Stimulated activated CD4-positive, alpha-beta T cell treated with anti-CD3 and anti-CD28 coated beads, Interleukin-1b, Interleukin-23, amount 100 ng/mL, for 1 hour (primary cell): Measurements from ENCODE around the gene DNAH17.

Experiments
- DNase-seq, 2 donors: peaks; one replicate each; pipeline ENCODE4 v3.0.0-alpha.2; 2020; ENCODE audit warnings: low read depth in 2 of 2

The DNAH17 gene

GRCh38 chr17:78575899-78576298 is 1.3 kb downstream of the DNAH17 start:
- no peak for DNase-seq

DNA sequence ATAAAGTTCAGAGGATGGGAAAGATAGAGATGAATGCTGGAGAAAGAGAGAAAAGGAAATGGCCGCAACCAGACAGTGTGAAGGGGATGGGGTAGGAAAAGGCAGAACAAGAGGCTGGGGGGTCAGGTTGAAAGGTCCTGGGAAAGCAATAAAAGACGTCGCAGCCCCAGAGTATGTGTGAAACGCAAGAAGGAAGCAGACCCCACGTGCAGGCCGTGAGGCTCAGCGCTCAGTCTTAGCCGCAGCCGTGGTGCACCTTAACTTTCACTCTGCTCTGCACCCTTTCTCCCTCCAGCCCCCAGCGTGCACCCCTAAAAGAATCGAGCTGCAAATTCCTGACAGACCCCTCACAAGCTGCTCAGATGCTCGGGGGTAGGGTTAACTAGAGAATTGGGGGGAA is 1.9 kb downstream of the DNAH17 start:
- DNase-seq: no peak

DNA sequence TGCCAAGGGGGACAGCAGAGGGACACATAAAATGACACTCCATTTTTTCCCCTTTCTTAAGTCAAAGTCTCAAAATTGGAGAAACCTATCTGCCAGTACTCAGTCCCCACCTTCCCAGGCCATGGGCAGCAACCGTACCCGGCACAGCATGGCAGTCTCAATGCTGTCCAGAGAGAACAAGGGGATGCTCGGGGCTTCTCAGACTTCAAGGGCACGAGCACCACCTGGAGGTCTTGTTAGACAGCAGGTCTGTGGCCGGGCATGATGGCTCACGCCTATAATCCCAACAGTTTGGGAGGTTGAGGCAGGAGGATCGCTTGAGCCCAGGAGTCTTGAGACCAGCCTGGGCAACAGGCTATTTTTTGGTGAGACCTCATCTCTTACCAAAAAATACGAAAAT is 3.2 kb downstream of the DNAH17 start:
- no peak for DNase-seq

- no peak for DNase-seq
These were observed 4.7 kb downstream of the DNAH17 start for GRCh38 chr17:78572239-78573205.

- DNase-seq: no peak
These were observed 5.9 kb downstream of the DNAH17 start for GRCh38 chr17:78571329-78571728.

- DNase-seq: no peak
These were observed 8.6 kb downstream of the DNAH17 start for GRCh38 chr17:78568494-78569115.

DNA sequence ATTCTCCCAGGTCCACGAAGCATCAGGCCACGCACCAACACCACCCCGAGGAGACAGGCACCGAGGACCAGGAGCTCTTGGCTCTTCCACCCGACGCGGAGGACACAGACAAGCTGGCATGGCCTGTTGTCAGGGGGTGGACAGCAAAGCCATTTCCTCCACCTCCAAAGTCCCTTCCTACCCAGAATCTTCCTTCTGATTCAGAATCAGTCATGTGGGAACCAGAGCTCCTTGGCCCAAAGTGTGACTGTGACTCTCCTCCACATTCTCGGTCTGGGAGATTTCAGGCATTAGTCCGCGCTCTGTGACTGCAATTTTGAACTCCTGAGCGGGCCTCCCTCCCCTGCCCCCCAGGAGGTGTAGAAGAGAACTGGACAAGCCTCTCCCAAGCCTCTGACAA is 9.2 kb downstream of the DNAH17 start:
- no peak for DNase-seq

DNA sequence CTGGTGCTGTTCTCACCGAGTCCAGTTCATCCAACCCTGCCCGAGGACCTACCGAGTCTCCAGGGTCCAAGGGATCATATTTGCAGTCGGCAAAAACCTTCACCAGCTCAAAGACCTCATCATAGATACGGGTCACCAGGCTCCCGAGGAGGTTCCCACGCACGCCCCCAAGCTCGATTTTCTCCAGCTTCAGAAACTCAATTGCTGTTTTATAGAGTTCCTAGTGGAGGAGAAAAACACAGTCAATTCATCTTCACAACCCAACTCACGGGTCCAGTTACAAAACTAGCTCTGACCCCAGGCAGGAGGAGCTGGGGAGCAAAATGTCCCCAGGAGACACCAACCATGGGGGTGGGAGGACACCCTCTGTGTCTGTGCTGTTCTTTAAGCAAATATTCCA is 10.2 kb downstream of the DNAH17 start:
- no peak for DNase-seq

GRCh38 chr17:78563189-78564145 is 13.7 kb downstream of the DNAH17 start:
- DNase-seq: no peak

- no peak for DNase-seq
These were observed 14.5 kb downstream of the DNAH17 start for GRCh38 chr17:78562734-78563133.

DNA sequence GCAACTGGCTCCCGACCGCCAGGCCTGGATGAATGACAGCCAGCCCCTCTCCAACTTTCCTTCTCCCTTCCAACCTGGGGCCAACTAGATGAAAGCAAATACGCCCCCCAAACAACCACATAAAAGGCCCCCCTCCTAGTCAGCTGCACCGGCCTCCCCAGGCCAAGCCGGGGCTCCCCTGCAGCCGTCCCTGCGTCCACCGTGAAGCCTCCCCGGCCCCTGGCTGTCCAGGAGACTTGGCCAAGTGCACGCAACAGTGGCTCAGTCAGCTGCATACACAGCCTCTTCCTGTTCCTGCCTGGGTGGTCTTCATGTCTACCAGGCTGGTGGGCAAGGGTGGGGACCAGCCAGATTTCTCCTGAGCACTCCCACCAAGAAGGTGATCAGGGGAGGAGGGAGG is 16.0 kb downstream of the DNAH17 start:
- no peak for DNase-seq

DNA sequence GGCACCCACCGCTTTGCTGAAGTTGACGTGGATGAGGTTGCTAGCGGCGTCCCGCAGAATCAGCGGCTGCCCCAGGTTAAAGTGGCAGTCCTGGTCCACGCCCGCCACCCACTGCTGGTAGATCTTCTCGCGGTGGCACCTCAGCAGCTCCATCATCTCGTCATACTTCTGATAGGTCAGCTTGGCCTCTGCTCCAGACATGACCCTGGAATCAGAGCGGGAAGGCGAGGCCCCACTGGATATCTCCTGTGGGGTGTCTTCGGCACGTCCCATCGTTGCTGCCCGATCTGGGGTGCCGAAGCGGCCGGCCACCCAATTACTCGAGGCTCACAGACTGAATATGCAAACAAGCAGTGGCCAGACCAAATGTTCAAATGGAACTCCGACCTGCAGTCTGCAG is 16.5 kb downstream of the DNAH17 start:
- DNase-seq: no peak

DNA sequence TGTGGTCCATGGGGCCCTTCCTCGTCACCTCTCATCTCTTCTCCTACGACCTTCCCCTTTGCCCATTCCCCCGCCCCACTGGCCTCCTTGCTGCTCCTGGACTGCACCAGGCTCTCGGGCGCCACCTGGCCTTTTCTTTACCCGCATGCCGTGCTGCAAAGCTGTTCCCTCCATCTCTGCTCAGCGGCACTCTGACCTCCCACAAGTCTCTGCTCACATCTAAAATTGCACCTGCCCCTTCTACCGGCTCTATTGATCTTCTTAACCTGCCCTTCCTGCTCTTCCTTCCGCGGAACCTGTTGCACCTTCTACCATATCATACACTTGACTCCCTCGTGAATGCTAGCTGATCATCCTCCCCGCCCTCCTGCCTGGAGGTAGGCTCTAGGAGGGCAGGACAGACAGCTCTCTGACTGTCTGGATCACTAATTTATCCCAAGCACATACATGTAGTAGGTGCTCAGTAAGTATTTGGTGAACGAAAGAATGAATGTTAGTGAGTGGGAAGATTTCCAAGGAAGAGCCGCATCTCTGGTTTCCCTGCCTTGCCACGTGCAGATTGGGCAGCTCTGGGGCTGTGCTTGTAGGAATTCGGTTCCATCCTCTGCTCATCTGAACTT is 17.3 kb downstream of the DNAH17 start:
- DNase-seq: no peak

DNA sequence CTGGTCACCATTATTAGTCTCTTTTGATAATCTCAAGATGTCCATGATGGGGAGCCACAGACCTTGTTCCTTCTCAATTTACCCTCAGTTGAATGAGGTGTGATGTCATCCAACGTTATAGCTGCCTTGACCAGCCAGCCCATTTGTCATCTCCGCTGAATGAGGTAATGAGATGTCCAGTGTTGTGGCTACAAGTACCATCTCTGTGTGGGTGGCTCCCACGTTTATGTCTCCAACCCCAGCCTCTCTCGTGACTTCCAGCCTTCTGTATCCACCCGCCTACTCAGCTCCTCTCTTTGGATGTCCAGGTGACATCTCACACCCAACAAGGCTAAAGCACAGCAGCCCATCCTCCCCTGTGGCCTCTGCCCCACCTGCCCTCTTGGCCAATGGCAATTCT is 18.2 kb downstream of the DNAH17 start:
- DNase-seq: no peak

GRCh38 chr17:78558181-78558850 is 18.9 kb downstream of the DNAH17 start:
- no peak for DNase-seq

GRCh38 chr17:78557598-78558039 is 19.6 kb downstream of the DNAH17 start:
- DNase-seq: no peak

GRCh38 chr17:78556812-78557211 is 20.4 kb downstream of the DNAH17 start:
- DNase-seq: no peak

DNA sequence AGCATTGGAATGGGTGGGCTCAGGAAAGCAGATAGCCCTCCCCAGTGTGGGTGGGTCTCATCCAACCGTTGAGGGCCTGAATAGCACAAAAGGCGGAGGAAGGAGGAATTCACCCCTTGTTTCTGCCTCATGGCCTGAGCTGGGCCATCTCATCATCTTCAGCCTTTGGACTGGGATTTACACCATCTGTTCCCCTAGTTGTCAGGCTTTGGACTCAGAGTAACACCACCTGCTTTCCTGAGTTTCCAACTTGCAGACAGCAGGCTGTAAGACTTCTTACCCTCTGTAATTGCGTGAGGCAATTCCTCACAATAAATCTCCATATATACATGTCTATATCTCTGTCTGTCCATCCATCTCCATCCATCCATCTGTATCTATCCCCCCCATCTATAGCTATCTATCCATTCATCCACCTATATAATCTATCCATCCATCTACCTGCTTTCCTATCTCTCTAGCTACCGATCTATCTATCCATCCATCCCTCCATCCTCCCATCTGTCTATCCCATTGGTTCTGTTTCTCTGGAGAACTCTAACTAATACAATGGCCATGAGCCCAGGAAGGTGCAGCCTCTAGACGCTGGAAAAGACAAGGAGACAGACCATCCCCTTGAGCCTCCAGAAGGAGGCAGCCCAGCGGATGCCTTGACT is 21.3 kb downstream of the DNAH17 start:
- no peak for DNase-seq

- no peak for DNase-seq
These were observed 26.7 kb downstream of the DNAH17 start for GRCh38 chr17:78550464-78550863.

DNA sequence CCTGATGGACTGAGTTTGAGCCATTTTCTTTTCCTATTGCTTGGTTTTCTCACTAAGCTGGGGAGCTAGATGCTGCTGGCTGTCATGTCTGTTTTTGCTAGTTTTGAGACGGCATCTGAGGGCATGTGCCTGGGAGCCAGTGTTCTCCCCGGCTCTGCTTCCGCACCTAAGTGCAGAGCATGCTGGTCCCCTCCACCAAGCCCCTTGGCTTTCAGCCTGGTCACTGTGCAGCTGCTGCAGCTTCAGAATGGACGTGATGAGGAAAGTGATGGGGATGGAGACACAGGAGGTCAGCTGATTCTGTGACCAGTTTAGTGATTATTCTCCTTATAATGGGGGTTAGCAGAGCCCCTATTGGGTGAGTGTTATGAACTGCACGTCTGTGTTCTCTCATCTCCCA is 28.5 kb downstream of the DNAH17 start:
- no peak for DNase-seq
